Coronary artery (tissue), 2 donors: ENCODE data around the gene HOXD12.

Experiments used
- DNase-seq: peaks from one replicate; pipeline ENCODE4 v3.0.0-alpha.2; 2017; ENCODE audit warnings: low spot score
- H3K27ac ChIP-seq, 2 donors: fragments of 200-600 bp; sonication (generic); one replicate each; pipeline ENCODE4 v1.5.1; 2016 to 2019
- H3K4me3 ChIP-seq: fragments of 200-600 bp; sonication (generic); 2 replicates; pipeline ENCODE4 v1.5.1; 2016; ENCODE audit warnings: mild to moderate bottlenecking, moderate library complexity
- CTCF ChIP-seq: fragments of 200-600 bp; sonication (generic); IDR thresholded peaks from one replicate; pipeline ENCODE4 v1.5.1; 2019; ENCODE audit warnings: antibody characterized with exemption

Gene HOXD12

GRCh38 chr2:176145085-176145969 is 45.7 kb downstream of the HOXD12 start:
- no peak overlapping the region for H3K4me3 ChIP-seq
- DNase-seq: no peak
- H3K27ac ChIP-seq: no peak overlapping the region
- TF ChIP-seq CTCF: no peak

GRCh38 chr2:176146101-176146500 is 46.5 kb downstream of the HOXD12 start:
- no peak for TF ChIP-seq CTCF
- Histone ChIP-seq H3K4me3 (no peak overlapping the region), H3K27ac (no peak overlapping the region)
- no peak for DNase-seq

- Histone ChIP-seq H3K27ac (no peak overlapping the region), H3K4me3 (no peak overlapping the region)
- TF ChIP-seq CTCF: no peak
- no peak for DNase-seq
Measured at GRCh38 chr2:176146645-176147044, 47.0 kb downstream of the HOXD12 start.

- Histone ChIP-seq H3K27ac (no peak overlapping the region), H3K4me3 (no peak overlapping the region)
- TF ChIP-seq CTCF: no peak
- DNase-seq: no peak
Measured at GRCh38 chr2:176147210-176147799, 47.7 kb downstream of the HOXD12 start.

- TF ChIP-seq CTCF: no peak
- Histone ChIP-seq H3K4me3 (no peak overlapping the region), H3K27ac (no peak overlapping the region)
- no peak for DNase-seq
Measured at GRCh38 chr2:176147800-176148496, 48.4 kb downstream of the HOXD12 start.

- H3K27ac ChIP-seq: no peak overlapping the region
- H3K4me3 ChIP-seq: no peak overlapping the region
- TF ChIP-seq CTCF: no peak
- DNase-seq: no peak
Measured at GRCh38 chr2:176148751-176149421, 49.3 kb downstream of the HOXD12 start.
